Adipocyte (in vitro differentiated cells): ENCODE data around the gene JSRP1.

Experiments used
- DNase-seq: peaks from one replicate; pipeline ENCODE4 v3.0.0-alpha.2; 2015; ENCODE audit warnings: low read depth
- H3K27me3 ChIP-seq: replicated peaks from 2 replicates; pipeline ENCODE4 v1.7.0; 2013; ENCODE audit warnings: mild to moderate bottlenecking, low read length, moderate library complexity; ENCODE audit not compliant: control insufficient read depth, insufficient read depth
- H3K36me3 ChIP-seq: 2 replicates; pipeline ENCODE4 v1.7.0; 2013; ENCODE audit warnings: low read length, mild to moderate bottlenecking, moderate library complexity; ENCODE audit not compliant: control insufficient read depth, insufficient read depth, severe bottlenecking
- H3K4me1 ChIP-seq: 2 replicates; pipeline ENCODE4 v1.7.0; 2013; ENCODE audit warnings: mild to moderate bottlenecking, low read length, moderate library complexity; ENCODE audit not compliant: control insufficient read depth, insufficient read depth
- H3K4me3 ChIP-seq: 2 replicates; pipeline ENCODE4 v1.7.0; 2013; ENCODE audit warnings: mild to moderate bottlenecking, low read length, moderate library complexity
- H3K9ac ChIP-seq: 2 replicates; pipeline ENCODE4 v1.7.0; 2013; ENCODE audit warnings: mild to moderate bottlenecking, low read length, moderate library complexity
- H3K9me3 ChIP-seq: 2 replicates; pipeline ENCODE4 v1.7.0; 2013; ENCODE audit warnings: mild to moderate bottlenecking, low read length, moderate library complexity; ENCODE audit not compliant: control insufficient read depth

The JSRP1 gene

GRCh38 chr19:2254064-2254872 is 1.9 kb downstream of the JSRP1 start:
- H3K4me1 ChIP-seq: peaks cover 7% of the 10 kb centered on the region
- H3K9me3 ChIP-seq: no peaks in the 10 kb centered on the region
- no peak overlapping the region for H3K4me3 ChIP-seq
- H3K27me3 ChIP-seq: peaks cover 15% of the 10 kb centered on the region
- H3K9ac ChIP-seq: no peak overlapping the region
- peak; percentile 66 for DNase-seq
- H3K36me3 ChIP-seq: peaks cover under 1% of the 10 kb centered on the region

- H3K9me3 ChIP-seq: no peaks in the 10 kb centered on the region
- H3K9ac ChIP-seq: no peak overlapping the region
- peaks cover 15% of the 10 kb centered on the region for H3K27me3 ChIP-seq
- H3K4me1 ChIP-seq: peaks cover 7% of the 10 kb centered on the region
- H3K36me3 ChIP-seq: peaks cover 3% of the 10 kb centered on the region
- H3K4me3 ChIP-seq: no peak overlapping the region
- no peak for DNase-seq
Measured at GRCh38 chr19:2253106-2254063, 2.8 kb downstream of the JSRP1 start.

- DNase-seq: no peak
- H3K27me3 ChIP-seq: peaks cover 15% of the 10 kb centered on the region
- no peaks in the 10 kb centered on the region for H3K9me3 ChIP-seq
- no peak overlapping the region for H3K4me3 ChIP-seq
- peaks cover 3% of the 10 kb centered on the region for H3K36me3 ChIP-seq
- no peak overlapping the region for H3K9ac ChIP-seq
- peaks cover 7% of the 10 kb centered on the region for H3K4me1 ChIP-seq
Measured at GRCh38 chr19:2252797-2253105, 3.5 kb downstream of the JSRP1 start.

GRCh38 chr19:2252055-2252796 is 4.0 kb downstream of the JSRP1 start:
- Histone ChIP-seq H3K9me3 (no peaks in the 10 kb centered on the region), H3K36me3 (peaks cover 7% of the 10 kb centered on the region), H3K4me3 (no peak overlapping the region), H3K27me3 (peaks cover 15% of the 10 kb centered on the region), H3K4me1 (peaks cover 7% of the 10 kb centered on the region), H3K9ac (no peak overlapping the region)
- DNase-seq: no peak

GRCh38 chr19:2251106-2252054 is 4.8 kb downstream of the JSRP1 start:
- peak; percentile 31 for DNase-seq
- Histone ChIP-seq H3K4me3 (no peak overlapping the region), H3K9me3 (no peaks in the 10 kb centered on the region), H3K9ac (no peak overlapping the region), H3K27me3 (peaks cover 15% of the 10 kb centered on the region), H3K4me1 (peaks cover 7% of the 10 kb centered on the region), H3K36me3 (peaks cover 16% of the 10 kb centered on the region)

- Histone ChIP-seq H3K9ac (no peak overlapping the region), H3K36me3 (peaks cover 22% of the 10 kb centered on the region)
Measured at GRCh38 chr19:2250766-2251105, 5.5 kb downstream of the JSRP1 start.

GRCh38 chr19:2249880-2250765 is 6.1 kb downstream of the JSRP1 start:
- H3K4me1 ChIP-seq: peaks cover 7% of the 10 kb centered on the region
- no peaks in the 10 kb centered on the region for H3K9me3 ChIP-seq
- no peak for DNase-seq
- H3K4me3 ChIP-seq: no peak overlapping the region
- H3K27me3 ChIP-seq: peaks cover 15% of the 10 kb centered on the region
- no peak overlapping the region for H3K9ac ChIP-seq
- H3K36me3 ChIP-seq: peaks cover 28% of the 10 kb centered on the region

More at GRCh38 chr19:2250766-2251105, 5.5 kb downstream of the JSRP1 start:
- peaks cover 7% of the 10 kb centered on the region for H3K4me1 ChIP-seq
- H3K4me3 ChIP-seq: no peak overlapping the region
- H3K9me3 ChIP-seq: no peaks in the 10 kb centered on the region
- DNase-seq: no peak
- H3K27me3 ChIP-seq: peaks cover 15% of the 10 kb centered on the region

- Histone ChIP-seq H3K4me1 (peaks cover 7% of the 10 kb centered on the region), H3K9me3 (no peaks in the 10 kb centered on the region), H3K27me3 (peaks cover 15% of the 10 kb centered on the region), H3K36me3 (peaks cover 37% of the 10 kb centered on the region), H3K4me3 (no peak within 1 kb of the TSS), H3K9ac (no peak within 1 kb of the TSS)
- DNase-seq: no peak
Measured at GRCh38 chr19:2249010-2249866, 7.0 kb downstream of the JSRP1 start, which contains the start of gene AMH. Gene AMH (plus strand): TSS chr19:2249323. CDS start chr19:2249333, 10 bp downstream.
